GM21717 (cell line): ENCODE data around the gene STX17.

ENCODE experiments used
- ATAC-seq: cut with Tn5 transposase; IDR thresholded peaks from one replicate; pipeline ENCODE4 v1.9.1; 2021; ENCODE audit warnings: mild to moderate bottlenecking, moderate library complexity; ENCODE audit not compliant: unreplicated experiment

Gene STX17

GRCh38 chr9:99905833-99906402 is 536 bp upstream of the STX17 start:
- ATAC-seq = peak; percentile 11

DNA sequence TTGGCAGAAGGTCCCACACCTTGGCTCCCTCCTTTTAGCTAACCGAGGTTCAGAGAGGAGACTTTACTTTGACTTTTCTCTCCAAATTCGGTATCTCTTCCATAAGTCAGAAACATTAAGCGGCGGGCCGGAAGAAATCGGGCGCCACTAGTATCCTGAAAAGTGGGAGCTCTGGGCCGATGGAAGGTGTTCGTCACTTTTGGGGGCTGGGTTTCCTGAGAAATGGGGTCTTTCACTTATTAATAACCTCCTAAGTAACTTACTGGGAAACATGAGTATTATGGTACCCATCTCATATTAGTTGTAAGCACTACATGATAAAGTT is 716 bp downstream of the STX17 start:
- no peak for ATAC-seq

DNA sequence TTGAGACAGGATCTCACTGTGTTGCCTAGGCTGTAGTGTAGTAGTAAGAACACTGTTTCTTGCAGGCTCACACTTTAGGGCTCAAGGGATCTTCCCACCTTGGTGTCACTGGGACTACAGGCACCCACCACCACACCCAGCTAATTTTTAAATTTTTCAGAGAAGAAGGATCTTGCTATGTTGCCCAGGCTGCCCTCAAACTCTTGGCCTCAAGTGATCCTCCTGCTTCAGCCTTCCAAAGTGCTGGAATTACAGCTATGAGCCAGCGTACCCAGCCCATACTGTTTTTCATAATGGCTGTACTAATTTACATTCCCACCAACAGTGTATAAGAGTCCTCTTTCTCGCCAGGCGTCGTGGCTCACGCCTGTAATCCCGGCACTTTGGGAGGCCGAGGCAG is 5.1 kb downstream of the STX17 start:
- no peak for ATAC-seq

GRCh38 chr9:99916650-99917049 is 10.2 kb downstream of the STX17 start:
- no peak for ATAC-seq

GRCh38 chr9:99918134-99918533 is 11.7 kb downstream of the STX17 start:
- ATAC-seq = no peak

- ATAC-seq = no peak
These were observed 13.5 kb downstream of the STX17 start for GRCh38 chr9:99919930-99920329.

GRCh38 chr9:99921875-99922710 is 15.6 kb downstream of the STX17 start:
- no peak for ATAC-seq

DNA sequence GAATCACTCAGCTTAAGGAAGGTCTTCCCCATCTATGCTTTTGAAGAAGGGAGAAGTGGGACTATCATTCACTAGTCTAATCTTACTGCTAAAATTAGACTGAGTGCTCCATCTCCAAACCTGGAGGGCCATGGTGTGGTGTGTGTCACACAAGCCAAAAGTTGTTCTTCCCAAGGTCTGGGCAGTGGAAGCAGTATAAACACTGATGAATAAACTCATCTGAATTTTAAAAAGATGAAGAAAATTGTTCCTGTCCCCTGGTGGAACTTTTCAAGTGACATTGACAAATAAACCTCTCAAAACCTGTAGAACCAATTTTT is 16.2 kb downstream of the STX17 start:
- ATAC-seq = no peak

DNA sequence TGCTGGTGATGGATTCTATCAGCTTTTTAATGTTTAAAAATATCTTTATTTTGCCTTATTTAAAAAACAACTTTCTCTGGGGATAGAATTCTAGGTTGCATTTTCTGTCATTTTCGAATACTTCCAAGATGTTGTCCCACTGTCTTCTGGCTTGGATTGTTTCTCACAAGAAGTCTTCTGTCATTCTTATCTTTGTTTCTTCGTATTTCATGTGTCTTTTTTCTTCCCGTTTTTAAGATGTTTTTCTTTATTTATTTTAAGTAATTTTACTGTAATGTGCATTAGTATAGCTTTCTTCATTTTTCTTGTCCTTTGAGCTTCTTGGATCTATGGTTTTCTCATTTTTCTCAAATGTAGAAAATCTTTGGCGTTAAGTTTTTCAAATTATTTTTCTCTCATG is 19.1 kb downstream of the STX17 start:
- no peak for ATAC-seq

DNA sequence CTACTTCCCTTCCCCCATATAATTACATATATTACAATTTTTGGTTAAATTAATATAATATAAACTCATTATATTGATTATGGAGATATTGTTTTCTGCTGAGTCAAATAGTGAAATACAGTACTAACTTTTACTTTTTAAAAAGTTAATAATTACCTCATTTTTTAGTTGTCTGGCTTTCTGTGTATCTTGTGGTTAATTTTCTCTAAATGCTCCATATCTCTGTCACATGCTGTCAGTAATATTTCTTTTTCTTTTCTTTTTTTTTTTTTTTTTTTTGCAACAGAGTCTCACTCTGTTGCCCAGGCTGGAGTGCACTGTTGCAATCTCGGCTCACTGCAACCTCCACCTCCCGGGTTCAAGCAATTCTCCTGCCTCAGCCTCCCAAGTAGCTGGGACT is 23.2 kb downstream of the STX17 start:
- no peak for ATAC-seq

DNA sequence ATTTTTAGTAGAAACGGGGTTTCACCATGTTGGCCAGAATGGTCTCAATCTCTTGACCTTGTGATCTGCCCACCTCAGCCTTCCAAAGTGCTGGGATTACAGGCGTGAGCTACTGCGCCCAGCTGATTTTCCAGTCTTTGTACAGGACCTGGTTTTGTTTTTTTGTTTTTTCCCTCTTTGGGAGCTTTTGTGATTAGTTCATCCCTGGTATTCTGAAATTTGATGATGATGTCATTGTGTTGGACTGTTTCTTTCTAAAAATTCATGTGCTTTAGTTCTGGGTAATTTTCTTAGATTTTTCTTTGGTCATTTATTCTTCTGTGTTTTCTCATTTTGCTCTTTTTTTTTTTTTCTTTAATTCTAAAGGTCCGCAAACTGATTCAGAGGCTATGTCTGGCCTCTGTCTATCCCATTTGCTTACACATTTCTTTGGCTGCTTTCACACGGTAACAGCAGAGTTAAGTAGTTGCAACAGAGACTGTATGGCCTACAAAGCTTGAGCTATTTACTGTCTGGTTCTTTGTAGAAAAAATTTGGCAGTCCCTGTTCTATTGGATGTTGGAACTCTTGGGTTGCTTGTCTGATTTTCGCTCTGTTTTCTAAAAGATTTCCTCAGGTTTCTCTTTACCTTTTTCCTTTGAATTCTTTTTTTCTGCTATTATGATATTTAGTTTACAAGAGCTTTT is 24.8 kb downstream of the STX17 start:
- no peak for ATAC-seq

- no peak for ATAC-seq
These were observed 30.6 kb downstream of the STX17 start for GRCh38 chr9:99936947-99937587.

DNA sequence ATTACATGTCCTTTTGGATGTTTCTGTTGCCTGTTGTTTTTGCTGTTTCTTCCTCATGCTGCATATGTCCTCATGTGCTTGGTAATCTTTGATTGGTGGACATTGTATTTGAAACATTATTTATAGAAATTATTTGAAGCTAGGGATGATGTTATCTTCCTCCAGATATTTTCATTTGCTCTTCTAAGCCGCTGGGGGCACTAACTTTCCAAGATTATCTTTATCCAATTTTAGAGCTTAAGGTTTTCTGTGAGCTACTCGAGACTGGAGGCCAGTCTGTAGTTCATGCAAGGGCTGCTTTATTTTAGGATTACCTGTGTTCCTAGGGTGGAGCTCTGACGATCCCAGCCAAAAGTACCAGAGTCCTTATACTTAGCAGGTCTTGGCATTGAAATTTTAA is 40.9 kb downstream of the STX17 start:
- no peak for ATAC-seq

DNA sequence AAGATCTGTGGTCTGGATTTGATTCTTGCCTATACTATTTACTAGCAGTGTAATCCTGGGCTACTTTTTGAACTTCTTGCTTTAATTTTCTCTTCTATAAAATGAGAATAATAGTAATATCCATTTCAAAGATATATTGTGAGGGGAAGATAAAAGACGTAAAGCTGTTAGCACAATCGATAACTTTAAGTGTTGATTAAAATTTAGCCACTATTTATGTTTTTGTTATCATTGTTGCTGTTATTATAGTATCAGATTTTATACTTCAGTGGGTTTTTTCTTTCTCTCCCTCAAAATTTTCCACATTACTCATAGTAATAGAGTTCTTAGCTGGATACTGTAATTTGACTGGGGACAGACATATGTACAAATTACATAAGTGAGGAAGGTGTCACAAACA is 42.0 kb downstream of the STX17 start:
- ATAC-seq = no peak

- ATAC-seq = no peak
These were observed 42.4 kb downstream of the STX17 start for GRCh38 chr9:99948896-99949295.

GRCh38 chr9:99953861-99954507 is 47.5 kb downstream of the STX17 start:
- ATAC-seq = no peak

GRCh38 chr9:99954819-99955218 is 48.4 kb downstream of the STX17 start:
- peak; percentile 79 for ATAC-seq

DNA sequence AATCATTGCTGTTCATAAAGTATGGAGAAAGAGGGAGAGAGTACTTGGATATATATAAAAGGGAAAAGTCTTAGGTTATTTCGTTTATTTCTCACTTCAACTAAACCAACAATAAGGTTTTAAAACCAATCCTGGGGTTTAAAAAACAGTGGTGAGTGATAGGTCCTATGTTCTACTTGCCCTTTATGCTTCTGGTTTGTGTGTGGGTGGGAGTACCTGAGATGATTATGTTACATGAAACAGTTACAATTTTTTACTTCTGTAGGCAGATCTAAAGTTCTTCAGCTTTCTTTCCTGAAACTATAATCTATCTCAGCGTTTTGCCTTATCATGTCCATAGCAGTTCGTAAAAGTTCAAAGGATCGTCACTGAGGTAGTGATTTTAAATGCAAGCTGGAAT is 49.2 kb downstream of the STX17 start:
- ATAC-seq = no peak

- ATAC-seq = no peak
These were observed 56.3 kb downstream of the STX17 start for GRCh38 chr9:99962680-99963261.

DNA sequence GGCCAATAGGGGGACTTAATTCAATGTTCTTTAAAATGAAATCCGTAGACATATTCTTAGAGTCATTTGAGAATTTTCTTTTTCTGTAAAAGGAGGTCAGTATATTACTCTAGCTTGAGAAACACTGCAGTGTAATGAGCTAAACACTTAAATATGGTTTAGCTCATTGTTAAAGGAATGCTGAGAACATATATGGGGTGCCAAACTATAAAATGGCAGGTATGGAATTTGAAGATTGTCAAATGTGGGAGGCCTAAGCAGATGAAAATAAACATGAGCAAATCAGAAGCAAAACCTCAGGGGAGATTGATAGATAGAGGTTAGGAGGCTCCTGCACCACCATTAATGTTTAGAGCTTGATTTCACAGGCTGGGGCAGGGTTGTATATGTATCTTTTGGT is 57.9 kb downstream of the STX17 start:
- no peak for ATAC-seq

DNA sequence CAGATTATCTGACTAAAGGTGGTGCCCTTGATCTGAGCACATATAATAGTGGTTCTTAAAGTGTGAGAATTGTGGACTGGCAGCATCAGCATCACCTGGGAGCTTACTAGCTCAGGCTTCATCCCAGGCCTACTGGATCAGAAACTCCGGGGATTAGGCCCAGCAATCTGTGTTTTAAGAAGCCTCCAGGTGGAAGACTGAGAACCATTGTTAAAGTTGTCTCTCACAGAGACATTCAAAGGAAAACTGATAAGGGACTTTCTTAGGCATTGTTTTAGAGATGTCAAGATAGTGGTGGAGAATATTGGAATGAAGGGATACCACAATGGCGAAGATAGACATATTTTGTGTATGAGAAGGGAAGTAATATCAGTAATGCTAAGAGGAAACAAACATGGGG is 59.5 kb downstream of the STX17 start:
- ATAC-seq = no peak
